H1 (cell line): ENCODE measurements around the gene STARD7. TPM values are rescaled to one million over a fixed set of nuclear protein-coding genes. Genes with fewer than 3 reads are reported as not detected.

Source experiments
- CTCF ChIA-PET: fragments of 300-600 bp; sonication (Branson Sonifier 250); formaldehyde crosslinking; loops from one replicate; lab custom pipeline; 2021; ENCODE audit not compliant: partially characterized antibody; lab: Charles Lee
- POLR2A ChIA-PET: fragments of 300-600 bp; sonication (Branson Sonifier 250); formaldehyde crosslinking; loops from one replicate; lab custom pipeline; 2021; ENCODE audit warnings: inconsistent platforms; ENCODE audit not compliant: partially characterized antibody; lab: Charles Lee
- DNase-seq, 2 experiments: peaks; one replicate each; pipeline versions ENCODE4 v3.0.0 to v3.0.0-alpha.2; 2010 to 2022; ENCODE audit warnings: low spot score in 2 of 2, low read depth in 1 of 2, mixed read lengths in 1 of 2
- FAIRE-seq: peaks from 2 replicates; lab custom pipeline; 2011; peaks lifted over from hg19 to GRCh38; lab: Jason Lieb, UNC
- H2AFZ ChIP-seq: 2 replicates; pipeline ENCODE4 v1.8.1; 2012; ENCODE audit warnings: low read length, inconsistent platforms
- H2AK5ac ChIP-seq: 2 replicates; pipeline ENCODE4 v1.6.1; 2013; ENCODE audit warnings: low read depth, low read length
- H2BK120ac ChIP-seq: replicated peaks from 2 replicates; pipeline ENCODE3; 2013; ENCODE audit warnings: low read depth, low read length, inconsistent platforms
- H2BK12ac ChIP-seq: 2 replicates; pipeline ENCODE4 v1.6.1; 2013; ENCODE audit warnings: low read depth, low read length
- H2BK15ac ChIP-seq: 2 replicates; pipeline ENCODE4 v1.6.1; 2013; ENCODE audit warnings: low read length
- H2BK20ac ChIP-seq: 2 replicates; pipeline ENCODE4 v1.6.1; 2013; ENCODE audit warnings: low read length
- H2BK5ac ChIP-seq: 2 replicates; pipeline ENCODE4 v1.6.1; 2013; ENCODE audit warnings: low read depth, low read length
- H3K14ac ChIP-seq: 2 replicates; pipeline ENCODE4 v1.6.1; 2013; ENCODE audit warnings: inconsistent platforms; ENCODE audit not compliant: insufficient read length
- H3K18ac ChIP-seq: 2 replicates; pipeline ENCODE4 v1.6.1; 2013; ENCODE audit warnings: low read length; ENCODE audit errors: extremely low read depth
- H3K23ac ChIP-seq: 2 replicates; pipeline ENCODE4 v1.6.1; 2013; ENCODE audit warnings: inconsistent platforms; ENCODE audit not compliant: insufficient read length
- H3K23me2 ChIP-seq: 2 replicates; pipeline ENCODE4 v1.6.1; 2013; ENCODE audit warnings: low read depth, low read length
- H3K27ac ChIP-seq: 2 replicates; pipeline ENCODE4 v1.6.1; 2011; ENCODE audit warnings: low read depth, low read length, inconsistent platforms
- H3K27me3 ChIP-seq, 4 experiments: replicated peaks in 1 of 4; 1 replicate in 1 of 4; 2 replicates in 3 of 4; pipeline versions ENCODE4 v1.6.1 to v1.8.1; 2011 to 2013; ENCODE audit warnings: low read length in 3 of 4, mild to moderate bottlenecking in 3 of 4, inconsistent platforms in 2 of 4, mixed read lengths in 2 of 4, moderate library complexity in 1 of 4; ENCODE audit not compliant: control insufficient read depth in 3 of 4, insufficient read depth in 3 of 4; ENCODE audit errors: extremely low read depth in 1 of 4
- H3K36me3 ChIP-seq, 4 experiments: 2 replicates each; pipeline versions ENCODE4 v1.6.1 to v1.8.1; 2011 to 2013; ENCODE audit warnings: mild to moderate bottlenecking in 4 of 4, low read length in 3 of 4, moderate library complexity in 2 of 4, control low read depth in 1 of 4, inconsistent platforms in 1 of 4; ENCODE audit not compliant: insufficient read depth in 4 of 4, control insufficient read depth in 2 of 4
- H3K4ac ChIP-seq: replicated peaks from 2 replicates; pipeline ENCODE3; 2013; ENCODE audit warnings: low read length, low read depth, mixed read lengths, inconsistent platforms; ENCODE audit not compliant: insufficient read length
- H3K4me1 ChIP-seq, 4 experiments: replicated peaks in 1 of 4; 1 replicate in 1 of 4; 2 replicates in 3 of 4; pipeline versions ENCODE4 v1.6.1 to v1.8.1; 2011 to 2013; ENCODE audit warnings: low read length in 3 of 4, inconsistent platforms in 2 of 4, mixed read lengths in 1 of 4; ENCODE audit not compliant: insufficient read depth in 4 of 4, control insufficient read depth in 3 of 4
- H3K4me2 ChIP-seq, 2 experiments: 2 replicates each; pipeline versions ENCODE4 v1.6.1 to v1.8.1; 2011 to 2013; ENCODE audit warnings: low read depth in 2 of 2, low read length in 2 of 2, control low read depth in 1 of 2, inconsistent platforms in 1 of 2, mild to moderate bottlenecking in 1 of 2; ENCODE audit not compliant: insufficient read depth in 1 of 2
- H3K4me3 ChIP-seq, 4 experiments: fragments of 200-600, 300-600 bp in 1 of 4; sonication (generic), shearing (Covaris generic), sonication (Bioruptor Twin) in 1 of 4; 2 replicates each; pipeline versions ENCODE4 v1.5.1 to v1.8.1; 2011 to 2016; ENCODE audit warnings: low read length in 4 of 4, low read depth in 3 of 4, control low read depth in 2 of 4, inconsistent platforms in 2 of 4, mild to moderate bottlenecking in 2 of 4, mixed read lengths in 1 of 4, moderate library complexity in 1 of 4; ENCODE audit not compliant: insufficient read depth in 2 of 4; ENCODE audit errors: extremely low read depth in 1 of 4
- H3K56ac ChIP-seq: replicated peaks from 2 replicates; pipeline ENCODE3; 2013; ENCODE audit warnings: low read depth, mild to moderate bottlenecking, mixed read lengths, low read length, inconsistent platforms; ENCODE audit not compliant: insufficient read length
- H3K79me1 ChIP-seq: 2 replicates; pipeline ENCODE4 v1.6.1; 2013; ENCODE audit warnings: low read depth, low read length, control low read depth
- H3K79me2 ChIP-seq, 2 experiments: 2 replicates each; pipeline versions ENCODE4 v1.6.1 to v1.8.1; 2012 to 2013; ENCODE audit warnings: low read length in 2 of 2, mild to moderate bottlenecking in 2 of 2, inconsistent platforms in 1 of 2; ENCODE audit not compliant: insufficient read depth in 2 of 2, control insufficient read depth in 1 of 2
- H3K9ac ChIP-seq, 4 experiments: replicated peaks in 1 of 4; 1 replicate in 1 of 4; 2 replicates in 3 of 4; pipeline versions ENCODE4 v1.6.1 to v1.8.1; 2011 to 2013; ENCODE audit warnings: low read depth in 3 of 4, low read length in 3 of 4, control low read depth in 2 of 4, mild to moderate bottlenecking in 2 of 4, moderate library complexity in 2 of 4, inconsistent platforms in 1 of 4; ENCODE audit errors: extremely low read depth in 1 of 4
- H3K9me3 ChIP-seq, 2 experiments: 2 replicates each; pipeline versions ENCODE4 v1.6.1 to v1.8.1; 2012 to 2013; ENCODE audit warnings: mild to moderate bottlenecking in 2 of 2, moderate library complexity in 2 of 2, control low read depth in 1 of 2, inconsistent platforms in 1 of 2, low read depth in 1 of 2, low read length in 1 of 2, mixed read lengths in 1 of 2; ENCODE audit not compliant: insufficient read depth in 2 of 2
- H4K20me1 ChIP-seq, 2 experiments: replicated peaks in 1 of 2; 2 replicates each; pipeline versions ENCODE3 to v1.8.1; 2011 to 2013; ENCODE audit warnings: inconsistent platforms in 2 of 2, low read length in 2 of 2, mild to moderate bottlenecking in 1 of 2; ENCODE audit not compliant: insufficient read depth in 2 of 2, control insufficient read depth in 1 of 2
- H4K5ac ChIP-seq: 2 replicates; pipeline ENCODE4 v1.6.1; 2013; ENCODE audit warnings: low read length, low read depth, mixed read lengths, inconsistent platforms; ENCODE audit not compliant: insufficient read length
- H4K8ac ChIP-seq: 2 replicates; pipeline ENCODE4 v1.8.0; 2013; ENCODE audit warnings: mild to moderate bottlenecking, moderate library complexity, low read length, inconsistent platforms; ENCODE audit not compliant: insufficient read depth; ENCODE audit errors: extremely low read depth
- H4K91ac ChIP-seq: replicated peaks from 2 replicates; pipeline ENCODE3; 2013; ENCODE audit warnings: low read length, mixed read lengths, inconsistent platforms; ENCODE audit not compliant: insufficient read length
- RBBP5 ChIP-seq: IDR thresholded peaks from 2 replicates; pipeline ENCODE4 v1.7.1; 2012; ENCODE audit warnings: low read depth, mild to moderate bottlenecking, inconsistent platforms, low read length, moderate library complexity, borderline replicate concordance
- TAF7 ChIP-seq: optimal IDR thresholded peaks from 2 replicates; pipeline ENCODE3; 2011; ENCODE audit warnings: low read depth, mild to moderate bottlenecking, inconsistent platforms, low read length, moderate library complexity, borderline replicate concordance
- WGBS, 2 experiments: shearing (Covaris generic) in 1 of 2; methylation state at CpG; one replicate each; pipeline versions ENCODE4 v1.1.6 to v1.1.7; 2013 to 2015; ENCODE audit warnings: low lambda C conversion rate in 2 of 2, mixed read lengths in 2 of 2, inconsistent platforms in 1 of 2, low coverage in 1 of 2, missing lambda C conversion rate in 1 of 2; ENCODE audit not compliant: insufficient replicate concordance in 2 of 2, insufficient coverage in 1 of 2, insufficient read length in 1 of 2; ENCODE audit errors: extremely low coverage in 1 of 2, missing lambda C conversion rate in 1 of 2; 5-methylcytosine and 5-hydroxymethylcytosine counted together
- polyA plus RNA-seq, 7 experiments: library from polyadenylated mRNA; depleted of rRNA in 3 of 7; stranded (reverse) in 5 of 7; unstranded in 2 of 7; fragments of >200 nt in 5 of 7; fragments of 200-250 nt in 2 of 7; gene quantifications; 1 replicate in 5 of 7; 2 replicates in 1 of 7; 4 replicates in 1 of 7; pipeline versions ENCODE4 v1.2.1 to v1.2.3, GENCODE V29; 2011 to 2013; ENCODE audit warnings: missing spikeins in 2 of 7, mixed read lengths in 2 of 7
- total RNA-seq: library from RNA; stranded (reverse); fragmentation: NEBNext Ultra II Directional; extraction: Animal tissue kit (Norgen Biotek cat#: 25700); gene quantifications from 2 replicates; pipeline ENCODE4 v1.2.1, GENCODE V29; 2021

STARD7 gene
- total and polyA plus RNA-seq, 2 of the 8 experiments (the other 6 are each of a cell fraction or from before 2014, with no cell fraction given) = 89.1 to 200 TPM

- Histone ChIP-seq H3K23ac (no peak overlapping the region), H2BK5ac (no peak overlapping the region), H3K27me3 (no peaks in the 10 kb centered on the region), H3K79me2 (no peaks in the 10 kb centered on the region), H2BK120ac (no peak overlapping the region), H3K4me1 (peaks cover 0 to 3% (median 0%) of the 10 kb centered on the region in 4 experiments; a peak in 1 of 7 replicates), H3K56ac (no peak overlapping the region), H3K27ac (no peak overlapping the region), H3K4me2 (no peak overlapping the region), H3K23me2 (no peaks in the 10 kb centered on the region), H4K8ac (no peak overlapping the region), H3K9ac (no peak overlapping the region), H3K4ac (no peak overlapping the region), H2BK12ac (no peak overlapping the region), H3K14ac (no peak overlapping the region), H3K18ac (no peak overlapping the region), H4K5ac (no peak overlapping the region), H3K36me3 (no peaks in the 10 kb centered on the region), H3K9me3 (no peaks in the 10 kb centered on the region), H2AK5ac (no peak overlapping the region), H2BK15ac (no peak overlapping the region), H2BK20ac (no peak overlapping the region), H4K20me1 (peaks cover 0 to 1% of the 10 kb centered on the region in 2 experiments), H2AFZ (no peak overlapping the region), H3K79me1 (no peaks in the 10 kb centered on the region), H4K91ac (no peak overlapping the region), H3K4me3 (no peak overlapping the region)
- FAIRE-seq (no peak), DNase-seq (no peak)
- ChIA-PET POLR2A (interaction anchor here (0.7 to 1.0 kb wide), 2 partner anchors 9 to 14 kb away, joined by 3 read pairs; no protein-coding TSS in a partner anchor), CTCF (interaction anchor here (0.9 to 2.5 kb wide), 7 partner anchors 9 to 99 kb away, joined by 4 to 10 read pairs (median 4); partner anchors contain the start of gene ASTL)
- WGBS, 2 experiments = 89% methylated on average over 1 of the region's 1 CpG; no CpG with 5 or more reads in 1 of the 2 experiments
- TF ChIP-seq RBBP5 (no peak), TAF7 (no peak)
Observed at GRCh38 chr2:96236882-96237281, 28.3 kb upstream of the STARD7 start.
